Astrocyte of the cerebellum (primary cell): Measurements from ENCODE around the gene PRSS27.
"Not testable (repeated sequence)": the region's sequence is repeated elsewhere in the genome, so short reads cannot be mapped to it uniquely, and the experiment has no call there.

Source experiments
- DNase-seq: peaks from one replicate; pipeline ENCODE4 v3.0.0-alpha.2; 2011; ENCODE audit warnings: low read depth
- H3K4me3 ChIP-seq: 2 replicates; pipeline ENCODE4 v1.5.1; 2011; ENCODE audit warnings: mild to moderate bottlenecking, low read depth, low read length, moderate library complexity
- CTCF ChIP-seq: IDR thresholded peaks from 2 replicates; pipeline ENCODE4 v1.5.1; 2012; ENCODE audit warnings: low read length, low read depth, moderate library complexity, mild to moderate bottlenecking; ENCODE audit errors: missing control alignments
- in situ Hi-C: cut with HindIII; loops from 2 replicates; pipeline ENCODE4 v1.10.0; 2017; ENCODE audit warnings: low sequenced_read_pairs

PRSS27 gene

GRCh38 chr16:2675714-2676113 lies 44.3 kb downstream of the PRSS27 start:
- in situ Hi-C loops: no loop called here
- no peak for DNase-seq

GRCh38 chr16:2675021-2675420 lies 45.0 kb downstream of the PRSS27 start:
- no peak overlapping the region for H3K4me3 ChIP-seq
- no peak for TF ChIP-seq CTCF
- no peak for DNase-seq
- in situ Hi-C loops: no loop called here

More at GRCh38 chr16:2675714-2676113, 44.3 kb downstream of the PRSS27 start:
- no peak for TF ChIP-seq CTCF
- no peak overlapping the region for H3K4me3 ChIP-seq

GRCh38 chr16:2673066-2673999 lies 46.7 kb downstream of the PRSS27 start:
- in situ Hi-C loops: no loop called here
- peak; percentile 76 for DNase-seq
- no peak for TF ChIP-seq CTCF
- peak overlapping the region; percentile 59 for H3K4me3 ChIP-seq

- DNase-seq: no peak
- peak overlapping the region; percentile 39 for H3K4me3 ChIP-seq
- in situ Hi-C loops: no loop called here
- TF ChIP-seq CTCF: no peak
These were observed 48.3 kb downstream of the PRSS27 start for GRCh38 chr16:2671741-2672140.

GRCh38 chr16:2671193-2671592 lies 48.8 kb downstream of the PRSS27 start:
- TF ChIP-seq CTCF: peak; percentile 45
- H3K4me3 ChIP-seq, in situ Hi-C loops, DNase-seq: not testable (repeated sequence)

- in situ Hi-C loops, H3K4me3 ChIP-seq, DNase-seq: not testable (repeated sequence)
- TF ChIP-seq CTCF: peak; percentile 74
These were observed 50.0 kb downstream of the PRSS27 start for GRCh38 chr16:2670017-2670416.

GRCh38 chr16:2669587-2669986 lies 50.4 kb downstream of the PRSS27 start:
- in situ Hi-C loops, H3K4me3 ChIP-seq, DNase-seq: not testable (repeated sequence)

- H3K4me3 ChIP-seq, in situ Hi-C loops: not testable (repeated sequence)
These were observed 53.4 kb downstream of the PRSS27 start for GRCh38 chr16:2666671-2667070.

More at GRCh38 chr16:2666671-2667070, 53.4 kb downstream of the PRSS27 start:
- DNase-seq: not testable (repeated sequence)
